SKM-1 (cell line): ENCODE results near the gene VIT.

ENCODE experiments used
- DNase-seq: peaks from one replicate; lab custom pipeline; 2025; ENCODE audit not compliant: unreplicated experiment; lab: John Stamatoyannopoulos, UW

VIT gene

DNA sequence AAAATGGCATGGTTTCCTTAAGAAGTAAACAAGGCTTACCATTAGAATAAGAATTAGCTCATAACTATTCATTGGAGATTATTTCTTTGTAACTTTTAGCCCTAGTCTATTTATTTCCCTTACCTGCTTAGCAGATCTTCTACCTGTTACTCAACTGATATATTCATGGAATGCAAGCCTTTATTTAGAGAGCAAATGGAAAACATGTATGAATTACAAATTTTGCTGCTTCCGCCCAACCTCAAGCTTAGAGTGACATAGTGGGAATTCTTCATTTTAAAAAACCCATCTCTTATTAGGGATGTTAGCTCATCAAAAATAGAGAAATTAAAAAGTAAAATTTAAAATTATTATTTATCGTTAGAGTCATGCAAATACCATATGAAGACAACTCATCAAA, 158.9 kb downstream of the VIT start:
- DNase-seq: no peak

DNA sequence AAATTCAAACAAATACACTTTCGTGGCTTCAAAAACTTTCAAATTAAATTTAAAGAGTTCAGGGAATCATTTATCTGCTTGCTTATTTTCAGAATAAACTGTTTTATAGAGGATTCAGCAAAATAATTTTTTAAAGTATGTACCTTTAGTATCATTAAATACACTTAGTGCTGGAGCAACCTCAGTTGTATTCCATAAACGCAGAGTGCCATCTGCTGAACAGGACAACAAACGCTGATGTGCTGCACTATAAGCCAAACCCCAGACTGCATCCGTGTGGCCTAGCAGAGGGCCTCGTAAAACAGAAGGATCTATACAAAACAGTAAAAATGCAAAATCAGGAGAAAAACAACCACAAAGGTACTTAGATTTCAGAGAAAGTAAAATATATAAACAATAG, 161.2 kb downstream of the VIT start:
- DNase-seq: no peak

DNA sequence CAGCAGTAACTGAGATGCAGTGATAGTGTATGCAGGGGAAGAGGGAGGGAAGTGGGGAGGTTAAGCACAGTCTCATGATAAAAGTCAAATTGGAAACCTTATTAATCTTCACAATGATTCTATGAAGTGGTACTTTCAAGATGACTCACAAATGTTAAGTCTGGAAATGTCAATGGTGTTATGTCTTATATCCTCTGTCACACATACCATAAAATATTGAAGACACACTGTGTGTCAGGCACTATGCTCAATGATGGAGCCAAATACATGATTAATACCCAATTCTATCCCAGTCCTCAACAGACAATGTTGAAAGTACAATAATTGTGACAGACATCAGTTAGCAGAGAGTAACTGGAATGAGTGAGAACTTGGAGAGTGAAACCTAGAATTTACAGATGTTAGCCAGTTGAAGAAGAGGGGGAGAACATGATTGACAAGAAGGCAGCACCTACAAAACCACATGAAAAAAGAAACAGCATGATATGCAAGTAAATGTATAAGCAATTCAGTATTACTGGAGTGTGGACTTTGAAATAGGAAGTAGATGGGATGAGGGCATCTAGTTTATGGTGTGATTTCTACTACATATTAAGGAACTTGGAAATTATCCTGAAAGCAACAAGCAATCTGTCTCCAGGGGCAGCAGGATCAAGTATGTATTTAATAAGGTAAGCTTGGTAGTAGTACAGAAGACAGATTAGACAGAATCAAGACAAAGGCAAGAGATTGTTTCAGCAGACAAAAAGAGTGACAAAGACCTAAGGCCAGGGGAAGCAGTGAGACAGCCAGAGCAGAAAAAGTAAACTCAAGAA, 162.3 kb downstream of the VIT start:
- no peak for DNase-seq

DNA sequence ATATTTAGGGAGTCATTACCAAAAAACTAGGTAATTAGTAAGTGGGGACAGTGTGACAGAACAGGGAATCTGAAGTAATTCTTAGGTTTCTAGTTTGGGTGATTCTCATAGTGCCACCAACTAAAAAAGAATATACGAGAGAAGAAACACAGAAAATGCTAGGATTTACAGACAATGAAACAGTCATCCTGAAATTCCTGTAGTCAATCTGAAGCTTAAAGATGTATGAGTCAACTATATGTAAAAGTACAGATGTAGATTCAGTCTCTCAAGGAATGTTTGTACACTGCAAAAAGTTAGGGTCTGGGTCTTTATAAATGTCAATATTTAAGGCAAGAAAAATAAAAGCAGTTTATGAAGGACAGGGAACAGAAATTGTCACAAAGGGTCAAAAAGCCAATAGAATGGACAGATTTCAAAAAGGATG, 162.9 kb downstream of the VIT start:
- DNase-seq: no peak

DNA sequence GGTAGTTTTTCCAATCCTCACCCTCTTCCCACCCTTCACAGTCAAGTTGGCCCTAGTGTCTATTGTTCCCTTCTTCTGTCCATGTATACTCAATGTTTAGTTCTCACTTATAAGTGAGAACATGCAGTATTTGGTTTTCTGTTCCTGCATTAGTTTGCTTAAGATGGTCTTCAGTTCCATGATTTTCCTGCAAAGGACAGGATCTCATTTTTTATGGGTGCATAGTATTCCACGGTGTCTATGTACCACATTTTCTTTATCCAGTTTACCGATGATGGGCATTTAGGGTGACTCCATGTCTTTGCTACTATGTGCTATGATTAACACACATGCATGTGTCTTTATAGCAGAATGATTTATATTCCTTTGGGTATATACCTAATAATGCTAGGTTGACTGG, 165.4 kb downstream of the VIT start:
- DNase-seq: no peak
